KMS-11 (cell line): ENCODE results near the gene XRN2.

Experiments used
- H2AFZ ChIP-seq: fragments of 200-600 bp; sonication (generic); 2 replicates; pipeline ENCODE4 v1.6.1; 2016; ENCODE audit warnings: antibody characterized with exemption, mixed run types, low read depth
- H3K27ac ChIP-seq: fragments of 200-600 bp; sonication (generic); 2 replicates; pipeline ENCODE4 v1.6.1; 2016; ENCODE audit warnings: mild to moderate bottlenecking, mixed run types
- H3K27me3 ChIP-seq: fragments of 200-600 bp; sonication (generic); 2 replicates; pipeline ENCODE4 v1.6.1; 2017; ENCODE audit warnings: mild to moderate bottlenecking, low read depth, mixed run types, moderate library complexity; ENCODE audit not compliant: insufficient read depth
- H3K36me3 ChIP-seq: fragments of 200-600 bp; sonication (generic); 2 replicates; pipeline ENCODE4 v1.6.1; 2017; ENCODE audit warnings: mild to moderate bottlenecking, mixed run types; ENCODE audit not compliant: insufficient read depth
- H3K4me1 ChIP-seq: fragments of 200-600 bp; sonication (generic); 2 replicates; pipeline ENCODE4 v1.6.1; 2016; ENCODE audit warnings: mild to moderate bottlenecking, low read depth, mixed run types; ENCODE audit not compliant: poor library complexity, severe bottlenecking
- H3K4me2 ChIP-seq: fragments of 200-600 bp; sonication (generic); 2 replicates; pipeline ENCODE4 v1.7.0; 2016; ENCODE audit warnings: mild to moderate bottlenecking, mixed run types
- H3K4me3 ChIP-seq: fragments of 200-600 bp; sonication (generic); IDR thresholded peaks from 2 replicates; pipeline ENCODE4 v1.6.1; 2017; ENCODE audit warnings: low read depth, low read length, mixed read lengths; ENCODE audit not compliant: insufficient read depth
- H3K79me2 ChIP-seq: fragments of 200-600 bp; sonication (generic); 2 replicates; pipeline ENCODE4 v1.6.1; 2016; ENCODE audit warnings: low read depth, mixed run types; ENCODE audit not compliant: insufficient read depth
- H3K9ac ChIP-seq: fragments of 200-600 bp; sonication (generic); 2 replicates; pipeline ENCODE4 v1.6.1; 2016; ENCODE audit warnings: mild to moderate bottlenecking, mixed run types
- H4K20me1 ChIP-seq: fragments of 200-600 bp; sonication (generic); 2 replicates; pipeline ENCODE4 v1.6.1; 2016; ENCODE audit warnings: mild to moderate bottlenecking, mixed run types; ENCODE audit not compliant: insufficient read depth
- CTCF ChIP-seq: fragments of 200-600 bp; sonication (generic); conservative IDR thresholded peaks from 2 replicates; pipeline ENCODE4 v1.6.1; 2017; ENCODE audit warnings: low read depth, mild to moderate bottlenecking, antibody characterized with exemption, low read length, moderate library complexity, mixed read lengths

Gene XRN2

GRCh38 chr20:21288587-21289370 is 14.4 kb upstream of the XRN2 start:
- Histone ChIP-seq H2AFZ (no peak overlapping the region), H3K27ac (no peak overlapping the region), H3K4me2 (no peak overlapping the region), H3K27me3 (no peaks in the 10 kb centered on the region), H3K79me2 (no peaks in the 10 kb centered on the region), H3K36me3 (no peaks in the 10 kb centered on the region), H3K4me3 (no peak overlapping the region), H4K20me1 (no peaks in the 10 kb centered on the region), H3K4me1 (no peaks in the 10 kb centered on the region), H3K9ac (no peak overlapping the region)
- TF ChIP-seq CTCF: no peak

GRCh38 chr20:21289651-21290050 is 13.5 kb upstream of the XRN2 start:
- Histone ChIP-seq H3K27ac (no peak overlapping the region), H3K79me2 (no peaks in the 10 kb centered on the region), H4K20me1 (no peaks in the 10 kb centered on the region), H3K9ac (no peak overlapping the region), H3K27me3 (no peaks in the 10 kb centered on the region), H2AFZ (no peak overlapping the region), H3K36me3 (no peaks in the 10 kb centered on the region), H3K4me2 (no peak overlapping the region), H3K4me3 (no peak overlapping the region), H3K4me1 (peaks cover 4% of the 10 kb centered on the region)
- no peak for TF ChIP-seq CTCF

- Histone ChIP-seq H3K27me3 (no peaks in the 10 kb centered on the region), H3K4me3 (no peak overlapping the region), H3K36me3 (no peaks in the 10 kb centered on the region), H3K79me2 (no peaks in the 10 kb centered on the region), H3K4me2 (no peak overlapping the region), H2AFZ (no peak overlapping the region), H3K9ac (no peak overlapping the region), H3K4me1 (peaks cover 5% of the 10 kb centered on the region), H3K27ac (no peak overlapping the region), H4K20me1 (no peaks in the 10 kb centered on the region)
- no peak for TF ChIP-seq CTCF
Observed at GRCh38 chr20:21291026-21291425, 12.1 kb upstream of the XRN2 start.

- Histone ChIP-seq H3K36me3 (no peaks in the 10 kb centered on the region), H2AFZ (no peak overlapping the region), H3K4me3 (no peak overlapping the region), H3K79me2 (no peaks in the 10 kb centered on the region), H3K27me3 (no peaks in the 10 kb centered on the region), H4K20me1 (no peaks in the 10 kb centered on the region), H3K27ac (no peak overlapping the region), H3K4me2 (no peak overlapping the region; the same call in 1 of the 2 replicates), H3K4me1 (peaks cover 5% of the 10 kb centered on the region), H3K9ac (no peak overlapping the region)
- no peak for TF ChIP-seq CTCF
Observed at GRCh38 chr20:21294755-21295154, 8.4 kb upstream of the XRN2 start.
